B cell (primary cell): ENCODE results near the gene OTULIN. TPM values are rescaled to one million over a fixed set of nuclear protein-coding genes. Genes with fewer than 3 reads are reported as not detected.

Experiments
- ATAC-seq: fragments of 200-7000 bp; cut with Tn5 transposase; one replicate; pipeline ENCODE4 v1.10.0; 2021; ENCODE audit warnings: low read depth, mild to moderate bottlenecking, moderate number of reproducible peaks, moderate library complexity
- CTCF ChIA-PET: fragments of 350-600 bp; sonication (Branson Sonifier 250); formaldehyde crosslinking; loops from one replicate; lab custom pipeline; 2021; ENCODE audit warnings: antibody characterized with exemption, inconsistent platforms; lab: Charles Lee
- POLR2A ChIA-PET: fragments of 350-600 bp; sonication (Branson Sonifier 250); formaldehyde crosslinking; loops from one replicate; lab custom pipeline; 2021; ENCODE audit warnings: antibody characterized with exemption; lab: Charles Lee
- DNase-seq: peaks from one replicate; pipeline ENCODE4 v3.0.0; 2013
- H2AFZ ChIP-seq: 2 replicates; pipeline ENCODE4 v1.6.1; 2012; ENCODE audit warnings: mild to moderate bottlenecking, low read depth, low read length; ENCODE audit not compliant: insufficient read depth, poor library complexity, severe bottlenecking
- H3K27ac ChIP-seq, 2 donors: 1 replicate in 1 of 2; 2 replicates in 1 of 2; pipeline ENCODE4 v1.5.1; 2012 to 2013; ENCODE audit warnings: low read length in 2 of 2, mild to moderate bottlenecking in 2 of 2, moderate library complexity in 1 of 2
- H3K27me3 ChIP-seq, 4 experiments: fragments of 200-600 bp in 1 of 4; sonication (generic) in 1 of 4; replicated peaks in 1 of 4; 1 replicate in 2 of 4; 2 replicates in 2 of 4; pipeline versions ENCODE4 v1.6.1 to v1.7.0; 2013 to 2016; ENCODE audit warnings: low read length in 3 of 4, mild to moderate bottlenecking in 2 of 4, mixed read lengths in 1 of 4, moderate library complexity in 1 of 4; ENCODE audit not compliant: insufficient read depth in 4 of 4, control insufficient read depth in 3 of 4; ENCODE audit errors: control extremely low read depth in 1 of 4
- H3K36me3 ChIP-seq, 2 experiments: replicated peaks in 1 of 2; 1 replicate in 1 of 2; 2 replicates in 1 of 2; pipeline versions ENCODE4 v1.6.1 to v1.7.1; 2013; ENCODE audit warnings: low read length in 1 of 2; ENCODE audit not compliant: insufficient read depth in 2 of 2, control insufficient read depth in 1 of 2; ENCODE audit errors: control extremely low read depth in 1 of 2, extremely low read depth in 1 of 2
- H3K4me1 ChIP-seq, 2 donors: fragments of 200-600 bp in 1 of 2; sonication (generic) in 1 of 2; 1 replicate in 1 of 2; 2 replicates in 1 of 2; pipeline versions ENCODE4 v1.5.1 to v1.6.1; 2013 to 2017; ENCODE audit warnings: low read length in 2 of 2; ENCODE audit not compliant: control insufficient read depth in 2 of 2, insufficient read depth in 2 of 2
- H3K4me2 ChIP-seq: replicated peaks from 2 replicates; pipeline ENCODE3; 2012; ENCODE audit warnings: mild to moderate bottlenecking, low read depth, low read length; ENCODE audit not compliant: poor library complexity, severe bottlenecking
- H3K4me3 ChIP-seq, 5 experiments: fragments of 200-600 bp in 1 of 5; sonication (generic) in 1 of 5; 1 replicate in 3 of 5; 2 replicates in 2 of 5; pipeline versions ENCODE4 v1.5.1 to v1.7.0; 2011 to 2016; ENCODE audit warnings: low read length in 4 of 5, mild to moderate bottlenecking in 4 of 5, low read depth in 2 of 5, control low read depth in 1 of 5, moderate library complexity in 1 of 5; ENCODE audit not compliant: insufficient read depth in 1 of 5; ENCODE audit errors: control extremely low read depth in 1 of 5, extremely low read depth in 1 of 5
- H3K79me2 ChIP-seq: fragments of 200-600 bp; sonication (generic); one replicate; pipeline ENCODE4 v1.6.0; 2016; ENCODE audit warnings: low read length; ENCODE audit not compliant: control insufficient read depth, insufficient read depth
- H3K9ac ChIP-seq: fragments of 200-600 bp; sonication (generic); 2 replicates; pipeline ENCODE4 v1.6.1; 2017; ENCODE audit warnings: mild to moderate bottlenecking, low read length, moderate library complexity
- H3K9me3 ChIP-seq, 3 donors: one replicate each; pipeline versions ENCODE4 v1.6.1 to v1.7.1; 2013; ENCODE audit warnings: low read length in 2 of 3; ENCODE audit not compliant: control insufficient read depth in 2 of 3, insufficient read depth in 1 of 3; ENCODE audit errors: control extremely low read depth in 1 of 3
- H4K20me1 ChIP-seq: 2 replicates; pipeline ENCODE4 v1.6.0; 2012; ENCODE audit warnings: mild to moderate bottlenecking, low read length; ENCODE audit not compliant: insufficient read depth, control insufficient read depth, poor library complexity, severe bottlenecking
- H3K27ac Mint-ChIP-seq: one replicate; pipeline ENCODE4 v1.8.0; 2021; ENCODE audit warnings: mixed read lengths
- H3K27me3 Mint-ChIP-seq: one replicate; pipeline ENCODE4 v1.8.0; 2021; ENCODE audit warnings: mixed read lengths
- H3K4me1 Mint-ChIP-seq: one replicate; pipeline ENCODE4 v1.8.0; 2021; ENCODE audit warnings: mixed read lengths
- H3K4me3 Mint-ChIP-seq: one replicate; pipeline ENCODE4 v1.8.0; 2021; ENCODE audit warnings: mixed read lengths
- H3K9me3 Mint-ChIP-seq: one replicate; pipeline ENCODE4 v1.8.0; 2022; ENCODE audit warnings: mixed read lengths; ENCODE audit not compliant: insufficient read depth
- CTCF ChIP-seq: fragments of 200-600 bp; IDR thresholded peaks from one replicate; pipeline ENCODE4 v1.8.0; 2022; ENCODE audit warnings: antibody characterized with exemption, mild to moderate bottlenecking
- EZH2 ChIP-seq: IDR thresholded peaks from 2 replicates; pipeline ENCODE4 v1.6.1; 2012; ENCODE audit warnings: borderline replicate concordance, low read depth, mild to moderate bottlenecking, moderate library complexity, low read length; ENCODE audit not compliant: insufficient read depth, poor library complexity, severe bottlenecking
- WGBS: methylation state at CpG from one replicate; pipeline ENCODE4 v1.1.5; 2013; ENCODE audit warnings: missing lambda C conversion rate; ENCODE audit not compliant: insufficient coverage; 5-methylcytosine and 5-hydroxymethylcytosine counted together
- intact Hi-C: fragments of 100-400 bp; cut with micrococcal nuclease; formaldehyde crosslinking; loops from one replicate; pipeline ENCODE4 v1.10.0; 2022
- polyA plus RNA-seq: library from polyadenylated mRNA; depleted of rRNA; stranded (reverse); fragments of >200 nt; gene quantifications from 2 replicates; pipeline ENCODE4 v1.2.3, GENCODE V29; 2012
- total RNA-seq, 2 donors: library from RNA; stranded (reverse); fragments of 120-200 nt in 1 of 2; gene quantifications; 1 replicate in 1 of 2; 2 replicates in 1 of 2; pipeline versions ENCODE4 v1.2.3 to v1.2.4, GENCODE V29; 2013 to 2022

Gene OTULIN
- total and polyA plus RNA-seq, 2 donors (not counting 1 experiment from before 2014, with no cell fraction given), result 8.4 to 64.4 TPM

- no peaks in the 10 kb centered on the region for H4K20me1 ChIP-seq
- H3K4me3 ChIP-seq, result no peak overlapping the region
- peaks cover 0 to 3% (median 2%) of the 10 kb centered on the region in 4 experiments for H3K27me3 ChIP-seq
- 100% methylated on average over 2 of the region's 4 CpGs for WGBS
- H2AFZ ChIP-seq, result no peak overlapping the region
- TF ChIP-seq CTCF, result no peak
- TF ChIP-seq EZH2, result no peak
- ChIA-PET CTCF (interaction anchor here (1.0 kb wide), 1 partner anchor 31 kb away, joined by 4 read pairs; no protein-coding TSS in a partner anchor), POLR2A (interaction anchor here (0.5 kb wide), 1 partner anchor 85 kb away, joined by 7 read pairs; no protein-coding TSS in a partner anchor)
- H3K4me1 Mint-ChIP-seq, result no peaks in the 10 kb centered on the region
- no peaks in the 10 kb centered on the region for H3K79me2 ChIP-seq
- ATAC-seq (no peak), DNase-seq (no peak)
- peaks cover 0 to 9% (median 8%) of the 10 kb centered on the region in 3 donors for H3K9me3 ChIP-seq
- H3K4me2 ChIP-seq, result no peak overlapping the region
- H3K4me1 ChIP-seq, result no peaks in the 10 kb centered on the region
- no peak overlapping the region for H3K9ac ChIP-seq
- no peak overlapping the region for H3K27ac Mint-ChIP-seq
- no peak overlapping the region for H3K4me3 Mint-ChIP-seq
- H3K27ac ChIP-seq, result no peak overlapping the region
- H3K36me3 ChIP-seq, result no peaks in the 10 kb centered on the region
- peaks cover 16% of the 10 kb centered on the region for H3K27me3 Mint-ChIP-seq
- H3K9me3 Mint-ChIP-seq, result peaks cover 6% of the 10 kb centered on the region
- intact Hi-C loops, result no loop called here
These were observed 47.1 kb upstream of the OTULIN start for GRCh38 chr5:14617441-14617840.

GRCh38 chr5:14627270-14627669 is 37.2 kb upstream of the OTULIN start:
- Mint-ChIP-seq H3K27me3 (peaks cover 5% of the 10 kb centered on the region), H3K9me3 (peaks cover under 1% of the 10 kb centered on the region), H3K27ac (no peak overlapping the region), H3K4me3 (no peak overlapping the region), H3K4me1 (no peaks in the 10 kb centered on the region)
- TF ChIP-seq CTCF (no peak), EZH2 (no peak)
- CTCF ChIA-PET, result no interaction called here
- Histone ChIP-seq H3K4me2 (no peak overlapping the region), H3K9ac (no peak overlapping the region), H3K36me3 (no peaks in the 10 kb centered on the region), H3K27me3 (peaks cover 0 to 3% (median 0%) of the 10 kb centered on the region in 4 experiments), H3K4me1 (no peaks in the 10 kb centered on the region), H4K20me1 (no peaks in the 10 kb centered on the region), H3K27ac (no peak overlapping the region), H3K79me2 (no peaks in the 10 kb centered on the region), H2AFZ (no peak overlapping the region), H3K9me3 (peaks cover 0 to 5% (median 2%) of the 10 kb centered on the region in 3 donors), H3K4me3 (no peak overlapping the region)
- ATAC-seq (no peak), DNase-seq (no peak)
- POLR2A ChIA-PET, result no interaction called here
- intact Hi-C loops, result no loop called here
